ENCODE measurements around the gene TARBP1. TPM values are rescaled to one million over a fixed set of nuclear protein-coding genes. Genes with fewer than 3 reads are reported as not detected.
A peak's percentile ranks its signal among the peaks of the same experiment; 100 is the strongest.

Gene TARBP1
- polyA plus RNA-seq, 2 of the 4 experiments (the other 2 are of a cell fraction): 22.4 to 41.1 TPM

GRCh38 chr1:234396092-234396491, 82.9 kb downstream of the TARBP1 start:
- Histone ChIP-seq H3K9me3 (no peaks in the 10 kb centered on the region), H3K4me3 (no peak overlapping the region), H3K4me1 (no peaks in the 10 kb centered on the region), H3K27ac (no peak overlapping the region), H3K4me2 (no peak overlapping the region)
- no peak for FAIRE-seq
- CTCF ChIA-PET: interaction anchor here (1.2 kb wide), 1 partner anchor 281 kb away, joined by 3 read pairs; no protein-coding TSS in a partner anchor
- TF ChIP-seq HOXB5 (CRISPR knock-in tag; IDR thresholded peaks at IDR 0.05) (no peak), TFCP2L1 (CRISPR knock-in tag; IDR thresholded peaks at IDR 0.05) (no peak), BCL3 (IDR thresholded peaks at IDR 0.05) (no peak)
- 94% methylated on average over 8 of the region's 8 CpGs for WGBS (ENCODE audit: missing lambda C conversion rate)
- DNase-seq (ENCODE audit: low read depth in 1 of 2, low spot score in 1 of 2): no peak
- ATAC-seq: no peak
- POLR2A ChIA-PET: no interaction called here

GRCh38 chr1:234395297-234395696, 83.7 kb downstream of the TARBP1 start:
- H3K27ac ChIP-seq: no peak overlapping the region
- ATAC-seq: no peak
- H3K4me2 ChIP-seq: no peak overlapping the region
- no peaks in the 10 kb centered on the region for H3K9me3 ChIP-seq
- TF ChIP-seq ZFP36 (IDR thresholded peaks at IDR 0.05; ENCODE audit: borderline replicate concordance, partially characterized antibody) (no peak), GATA3 (IDR thresholded peaks at IDR 0.05; ENCODE audit: borderline replicate concordance) (no peak), ZNF302 (CRISPR knock-in tag; IDR thresholded peaks at IDR 0.05) (no peak), POLR2AphosphoS2 (conservative IDR thresholded peaks at IDR 0.05; ENCODE audit: low read length) (no peak), CHD4 (IDR thresholded peaks at IDR 0.05; ENCODE audit: borderline replicate concordance) (no peak), ZSCAN20 (CRISPR knock-in tag; IDR thresholded peaks at IDR 0.05) (no peak), BHLHE40 (IDR thresholded peaks at IDR 0.05; ENCODE audit: low read depth, low read length) (no peak), PBX3 (IDR thresholded peaks at IDR 0.05) (no peak), NPAS2 (CRISPR knock-in tag; IDR thresholded peaks at IDR 0.05; ENCODE audit: borderline replicate concordance) (no peak)
- ChIA-PET POLR2A (no interaction called here), CTCF (interaction anchor here (0.8 to 1.2 kb wide), 2 partner anchors 21 to 280 kb away, joined by 3 read pairs; no protein-coding TSS in a partner anchor)
- no peaks in the 10 kb centered on the region for H3K4me1 ChIP-seq
- DNase-seq (ENCODE audit: low read depth in 1 of 2, low spot score in 1 of 2): no peak
- 87% methylated on average over 5 of the region's 5 CpGs for WGBS (ENCODE audit: missing lambda C conversion rate)
- no peak for FAIRE-seq
- H3K4me3 ChIP-seq: no peak overlapping the region

GRCh38 chr1:234393190-234393589, 85.8 kb downstream of the TARBP1 start:
- no peak overlapping the region for H3K27ac ChIP-seq
- no peaks in the 10 kb centered on the region for H3K9me3 ChIP-seq
- ChIA-PET CTCF (interaction anchor here (0.5 to 1.2 kb wide), 3 partner anchors 19 to 91 kb away, joined by 3 to 6 read pairs (median 3); no protein-coding TSS in a partner anchor), POLR2A (no interaction called here)
- ATAC-seq (no peak), DNase-seq (ENCODE audit: low read depth in 1 of 2, low spot score in 1 of 2) (no peak), FAIRE-seq (no peak)
- no peak overlapping the region for H3K4me3 ChIP-seq
- no peak overlapping the region for H3K4me2 ChIP-seq
- WGBS (ENCODE audit: missing lambda C conversion rate): 91% methylated on average over 6 of the region's 6 CpGs
- no peak for TF ChIP-seq NFE2L2 (conservative IDR thresholded peaks at IDR 0.05; ENCODE audit: low read length)
- 0 out of 5 replicates have a peak, but pooled peaks of 1 of the 2 experiments have one; percentile 12 for TF ChIP-seq RAD21 (conservative IDR thresholded peaks at IDR 0.05 in 1 of 2, IDR thresholded peaks at IDR 0.05 in 1 of 2)
- no peak for TF ChIP-seq RARB (CRISPR knock-in tag; IDR thresholded peaks at IDR 0.05)
- TF ChIP-seq BCL3 (IDR thresholded peaks at IDR 0.05): no peak
- no peaks in the 10 kb centered on the region for H3K4me1 ChIP-seq

GRCh38 chr1:234388094-234388493, 90.9 kb downstream of the TARBP1 start:
- Histone ChIP-seq H3K4me2 (no peak overlapping the region), H3K9me3 (no peaks in the 10 kb centered on the region), H3K4me1 (no peaks in the 10 kb centered on the region), H3K4me3 (no peak overlapping the region), H3K27ac (no peak overlapping the region)
- WGBS (ENCODE audit: missing lambda C conversion rate): 74% methylated on average over 6 of the region's 6 CpGs
- CTCF ChIA-PET: no interaction called here
- FAIRE-seq (no peak), DNase-seq (ENCODE audit: low read depth in 1 of 2, low spot score in 1 of 2) (no peak), ATAC-seq (no peak)
- no peak for TF ChIP-seq RCOR1 (IDR thresholded peaks at IDR 0.05; ENCODE audit: low read depth, low read length)
- POLR2A ChIA-PET: no interaction called here
